ENCODE measurements around the gene C2orf49. TPM values are rescaled to one million over a fixed set of nuclear protein-coding genes. Genes with fewer than 3 reads are reported as not detected.

Gene C2orf49
- total and polyA plus RNA-seq, 2 experiments from 2014 or later: 19.2 to 37.9 TPM

GRCh38 chr2:105329561-105330495, 7.5 kb upstream of the C2orf49 start, which contains the start of gene TGFBRAP1:
TSS of gene TGFBRAP1 (minus strand) at chr2:105329735. CDS start at chr2:105308301, 21,434 bp downstream.
- H3K27me3 ChIP-seq: no peaks in the 10 kb centered on the region
- DNase-seq (ENCODE audit: low read depth in 1 of 2, low spot score in 1 of 2): peak; percentile 64 to 83
- H3K4me3 ChIP-seq: peak within 1 kb of the TSS; percentile 60
- H3K36me3 ChIP-seq: no peaks in the 10 kb centered on the region
- no peak for TF ChIP-seq CTCF (IDR thresholded peaks at IDR 0.05; ENCODE audit: low read depth, low read length)
- H3K4me1 ChIP-seq (ENCODE audit: low read depth): no peaks in the 10 kb centered on the region
- peak within 1 kb of the TSS; percentile 91 for H3K27ac ChIP-seq
- no peaks in the 10 kb centered on the region for H3K9me3 ChIP-seq (ENCODE audit: low read depth)

- no peaks in the 10 kb centered on the region for H3K36me3 ChIP-seq
- no peaks in the 10 kb centered on the region for H3K27me3 ChIP-seq
- no peak overlapping the region for H3K4me3 ChIP-seq
- no peak overlapping the region for H3K27ac ChIP-seq
- no peaks in the 10 kb centered on the region for H3K4me1 ChIP-seq (ENCODE audit: low read depth)
- TF ChIP-seq CTCF (IDR thresholded peaks at IDR 0.05; ENCODE audit: low read depth, low read length): no peak
- no peak for DNase-seq (ENCODE audit: low read depth in 1 of 2, low spot score in 1 of 2)
- no peaks in the 10 kb centered on the region for H3K9me3 ChIP-seq (ENCODE audit: low read depth)
These were observed 6.5 kb upstream of the C2orf49 start for GRCh38 chr2:105330681-105331375.

- DNase-seq (ENCODE audit: low read depth in 1 of 2, low spot score in 1 of 2): no peak
- no peaks in the 10 kb centered on the region for H3K36me3 ChIP-seq
- H3K4me1 ChIP-seq (ENCODE audit: low read depth): peaks cover 11% of the 10 kb centered on the region
- H3K9me3 ChIP-seq (ENCODE audit: low read depth): no peaks in the 10 kb centered on the region
- H3K27ac ChIP-seq: no peak overlapping the region
- TF ChIP-seq CTCF (IDR thresholded peaks at IDR 0.05; ENCODE audit: low read depth, low read length): no peak
- no peak overlapping the region for H3K4me3 ChIP-seq
- H3K27me3 ChIP-seq: no peaks in the 10 kb centered on the region
These were observed 3.1 kb upstream of the C2orf49 start for GRCh38 chr2:105334211-105334610.

GRCh38 chr2:105335469-105335868, 1.9 kb upstream of the C2orf49 start:
- H3K4me1 ChIP-seq (ENCODE audit: low read depth): peaks cover 11% of the 10 kb centered on the region
- no peaks in the 10 kb centered on the region for H3K27me3 ChIP-seq
- H3K4me3 ChIP-seq: no peak overlapping the region
- H3K9me3 ChIP-seq (ENCODE audit: low read depth): no peaks in the 10 kb centered on the region
- H3K36me3 ChIP-seq: peaks cover 11% of the 10 kb centered on the region
- DNase-seq (ENCODE audit: low read depth in 1 of 2, low spot score in 1 of 2): no peak
- TF ChIP-seq CTCF (IDR thresholded peaks at IDR 0.05; ENCODE audit: low read depth, low read length): no peak
- H3K27ac ChIP-seq: no peak overlapping the region

- no peaks in the 10 kb centered on the region for H3K9me3 ChIP-seq (ENCODE audit: low read depth)
- H3K27ac ChIP-seq: peak overlapping the region; percentile 100
- no peak for DNase-seq (ENCODE audit: low read depth in 1 of 2, low spot score in 1 of 2)
- H3K4me1 ChIP-seq (ENCODE audit: low read depth): peaks cover 11% of the 10 kb centered on the region
- peak overlapping the region; percentile 81 for H3K4me3 ChIP-seq
- H3K36me3 ChIP-seq: peaks cover 23% of the 10 kb centered on the region
- H3K27me3 ChIP-seq: no peaks in the 10 kb centered on the region
- TF ChIP-seq CTCF (IDR thresholded peaks at IDR 0.05; ENCODE audit: low read depth, low read length): no peak
These were observed 586 bp upstream of the C2orf49 start for GRCh38 chr2:105336786-105337121.

Measured in cardiac muscle cell (in vitro differentiated cells and primary cell).